Muscle layer of colon (tissue), 2 donors: ENCODE measurements around the gene HES4.

Experiments
- H3K27ac ChIP-seq: one replicate; pipeline ENCODE4 v1.7.0; 2013; ENCODE audit warnings: low read depth, mild to moderate bottlenecking, low read length, moderate library complexity
- H3K27me3 ChIP-seq, 2 donors: one replicate each; pipeline ENCODE4 v1.7.0; 2013; ENCODE audit warnings: low read length in 2 of 2, mild to moderate bottlenecking in 2 of 2; ENCODE audit not compliant: insufficient read depth in 2 of 2, control insufficient read depth in 1 of 2
- H3K36me3 ChIP-seq: one replicate; pipeline ENCODE4 v1.7.0; 2013; ENCODE audit warnings: mild to moderate bottlenecking, low read length; ENCODE audit not compliant: insufficient read depth
- H3K4me1 ChIP-seq: one replicate; pipeline ENCODE4 v1.7.0; 2013; ENCODE audit warnings: mild to moderate bottlenecking, low read length; ENCODE audit not compliant: insufficient read depth
- H3K4me3 ChIP-seq, 2 donors: one replicate each; pipeline ENCODE4 v1.7.0; 2013; ENCODE audit warnings: low read length in 2 of 2, low read depth in 1 of 2, mild to moderate bottlenecking in 1 of 2, moderate library complexity in 1 of 2
- H3K9ac ChIP-seq: one replicate; pipeline ENCODE4 v1.7.0; 2013; ENCODE audit warnings: low read length
- H3K9me3 ChIP-seq: one replicate; pipeline ENCODE4 v1.7.0; 2013; ENCODE audit warnings: mild to moderate bottlenecking, low read length
- donor health status: abdominal sarcoma.
- donor health status: Adenocarcinoma of cecum.

Gene HES4

DNA sequence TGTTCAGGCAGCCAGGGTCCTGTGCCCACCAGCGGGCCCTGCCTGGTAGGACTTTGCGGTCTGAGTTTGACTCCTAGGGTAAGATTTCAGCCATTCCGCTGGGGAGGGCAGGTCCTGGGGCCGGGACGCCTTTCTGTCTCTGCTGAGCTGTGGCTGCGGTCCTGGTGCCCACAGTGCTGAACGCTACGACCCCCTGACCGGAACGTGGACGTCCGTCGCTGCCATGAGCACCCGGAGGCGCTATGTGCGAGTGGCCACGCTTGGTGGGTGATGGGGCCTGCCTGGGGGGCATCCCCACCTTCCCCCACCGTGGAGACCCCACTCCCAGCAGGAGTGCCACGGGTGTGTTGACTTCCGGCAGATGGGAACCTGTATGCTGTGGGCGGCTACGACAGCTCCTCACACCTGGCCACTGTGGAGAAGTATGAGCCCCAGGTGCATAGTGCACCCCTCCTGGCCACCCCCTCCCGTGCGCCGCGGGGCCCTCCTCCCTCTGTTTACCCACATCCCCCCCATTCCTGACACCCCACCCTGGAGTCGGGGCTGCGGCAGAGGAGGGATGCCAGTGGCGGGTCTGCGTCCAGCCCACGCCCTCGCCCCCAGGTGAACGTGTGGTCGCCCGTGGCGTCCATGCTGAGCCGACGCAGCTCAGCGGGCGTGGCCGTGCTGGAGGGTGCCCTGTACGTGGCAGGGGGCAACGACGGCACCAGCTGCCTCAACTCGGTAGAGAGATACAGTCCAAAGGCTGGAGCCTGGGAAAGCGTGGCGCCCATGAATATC, 36.0 kb downstream of the HES4 start:
- H3K27me3 ChIP-seq: peaks cover 13 to 30% of the 10 kb centered on the region in 2 donors
- no peak overlapping the region for H3K4me3 ChIP-seq
- no peak overlapping the region for H3K9ac ChIP-seq
- no peaks in the 10 kb centered on the region for H3K36me3 ChIP-seq
- H3K9me3 ChIP-seq: no peaks in the 10 kb centered on the region
- no peak overlapping the region for H3K27ac ChIP-seq
- H3K4me1 ChIP-seq: no peaks in the 10 kb centered on the region

DNA sequence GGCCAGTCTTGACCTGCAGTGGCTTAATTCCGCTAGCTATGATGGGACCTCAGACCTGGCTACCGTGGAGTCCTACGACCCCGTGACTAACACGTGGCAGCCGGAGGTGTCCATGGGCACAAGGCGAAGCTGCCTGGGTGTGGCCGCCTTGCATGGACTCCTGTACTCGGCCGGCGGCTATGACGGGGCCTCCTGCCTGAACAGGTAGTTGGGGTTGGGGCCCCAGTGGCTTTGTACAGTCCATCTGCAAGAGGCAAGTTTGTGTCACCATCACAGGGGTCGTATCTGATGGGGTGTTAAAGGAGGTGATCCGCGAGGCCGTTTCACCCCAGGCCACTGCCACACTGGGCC, 36.6 kb downstream of the HES4 start:
- H3K9me3 ChIP-seq: no peaks in the 10 kb centered on the region
- H3K27ac ChIP-seq: no peak overlapping the region
- no peak overlapping the region for H3K4me3 ChIP-seq
- H3K9ac ChIP-seq: no peak overlapping the region
- no peaks in the 10 kb centered on the region for H3K36me3 ChIP-seq
- peaks cover 7 to 23% of the 10 kb centered on the region in 2 donors for H3K27me3 ChIP-seq
- H3K4me1 ChIP-seq: peaks cover 3% of the 10 kb centered on the region

- H3K36me3 ChIP-seq: no peaks in the 10 kb centered on the region
- no peak overlapping the region for H3K27ac ChIP-seq
- H3K9me3 ChIP-seq: no peaks in the 10 kb centered on the region
- H3K9ac ChIP-seq: no peak overlapping the region
- H3K27me3 ChIP-seq: peaks cover under 1 to 17% of the 10 kb centered on the region in 2 donors
- H3K4me3 ChIP-seq: no peak overlapping the region
- peaks cover 10% of the 10 kb centered on the region for H3K4me1 ChIP-seq
Measured at GRCh38 chr1:962381-963300, 37.3 kb downstream of the HES4 start.

- no peak overlapping the region for H3K9ac ChIP-seq
- peaks cover 6% of the 10 kb centered on the region for H3K36me3 ChIP-seq
- no peaks in the 10 kb centered on the region for H3K9me3 ChIP-seq
- H3K27me3 ChIP-seq: peaks cover 0 to 2% of the 10 kb centered on the region in 2 donors
- peak overlapping the region in 1 of 2 donors; percentile 38 for H3K4me3 ChIP-seq
- no peak overlapping the region for H3K27ac ChIP-seq
- H3K4me1 ChIP-seq: peaks cover 19% of the 10 kb centered on the region
Measured at GRCh38 chr1:961132-961669, 38.7 kb downstream of the HES4 start.

GRCh38 chr1:960363-961131, 39.4 kb downstream of the HES4 start, which contains the start of gene KLHL17:
Gene KLHL17, plus strand, starts transcription at chr1:960584. Its CDS starts 110 bp downstream, at chr1:960694.
- H3K4me1 ChIP-seq: peaks cover 19% of the 10 kb centered on the region
- H3K36me3 ChIP-seq: peaks cover 13% of the 10 kb centered on the region
- peak within 1 kb of the TSS; percentile 91 to 98 for H3K4me3 ChIP-seq
- H3K27me3 ChIP-seq: no peaks in the 10 kb centered on the region
- no peaks in the 10 kb centered on the region for H3K9me3 ChIP-seq
- no peak within 1 kb of the TSS for H3K27ac ChIP-seq
- H3K9ac ChIP-seq: no peak within 1 kb of the TSS

- Histone ChIP-seq H3K9me3 (no peaks in the 10 kb centered on the region), H3K9ac (no peak overlapping the region), H3K4me1 (peaks cover 19% of the 10 kb centered on the region), H3K27ac (no peak overlapping the region), H3K36me3 (peaks cover 20% of the 10 kb centered on the region), H3K27me3 (no peaks in the 10 kb centered on the region), H3K4me3 (peak overlapping the region; percentile 62 to 98)
Measured at GRCh38 chr1:959731-960362, 40.0 kb downstream of the HES4 start.

- H3K27me3 ChIP-seq: no peaks in the 10 kb centered on the region
- H3K9ac ChIP-seq: peak within 1 kb of the TSS; percentile 78
- H3K36me3 ChIP-seq: peaks cover 28% of the 10 kb centered on the region
- H3K9me3 ChIP-seq: no peaks in the 10 kb centered on the region
- H3K4me3 ChIP-seq: peak within 1 kb of the TSS; percentile 91 to 98
- H3K27ac ChIP-seq: peak within 1 kb of the TSS; percentile 43
- H3K4me1 ChIP-seq: peaks cover 19% of the 10 kb centered on the region
Measured at GRCh38 chr1:958823-959730, 40.8 kb downstream of the HES4 start, which contains the start of gene NOC2L. Gene NOC2L, minus strand, starts transcription at chr1:959256. Its CDS starts 16 bp downstream, at chr1:959240.

DNA sequence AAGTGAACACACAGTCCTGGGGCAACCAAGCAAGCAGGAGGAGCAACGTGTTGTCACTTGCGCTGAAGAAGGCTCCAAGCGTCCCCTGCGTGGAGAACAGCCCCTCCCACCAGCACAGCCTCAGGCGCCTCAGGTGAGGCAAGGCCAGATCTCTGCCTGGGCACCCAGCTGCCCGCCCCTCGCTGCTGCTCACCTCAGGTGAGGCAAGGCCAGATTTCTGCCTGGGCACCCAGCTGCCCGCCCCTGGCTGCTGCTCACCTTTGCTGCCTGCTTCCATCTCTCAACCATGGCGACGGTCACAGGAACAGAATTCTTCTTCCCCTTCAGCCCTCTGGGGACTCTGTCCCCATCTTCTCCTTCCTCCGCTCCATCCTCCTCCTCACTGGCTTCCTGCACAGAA, 43.3 kb downstream of the HES4 start:
- Histone ChIP-seq H3K27me3 (no peaks in the 10 kb centered on the region), H3K9me3 (no peaks in the 10 kb centered on the region), H3K36me3 (peaks cover 51% of the 10 kb centered on the region), H3K4me1 (peaks cover 19% of the 10 kb centered on the region), H3K27ac (no peak overlapping the region), H3K9ac (no peak overlapping the region), H3K4me3 (no peak overlapping the region)

- no peaks in the 10 kb centered on the region for H3K27me3 ChIP-seq
- H3K4me1 ChIP-seq: peaks cover 19% of the 10 kb centered on the region
- no peaks in the 10 kb centered on the region for H3K9me3 ChIP-seq
- peaks cover 62% of the 10 kb centered on the region for H3K36me3 ChIP-seq
- H3K9ac ChIP-seq: no peak overlapping the region
- no peak overlapping the region for H3K4me3 ChIP-seq
- no peak overlapping the region for H3K27ac ChIP-seq
Measured at GRCh38 chr1:955474-955873, 44.4 kb downstream of the HES4 start.

DNA sequence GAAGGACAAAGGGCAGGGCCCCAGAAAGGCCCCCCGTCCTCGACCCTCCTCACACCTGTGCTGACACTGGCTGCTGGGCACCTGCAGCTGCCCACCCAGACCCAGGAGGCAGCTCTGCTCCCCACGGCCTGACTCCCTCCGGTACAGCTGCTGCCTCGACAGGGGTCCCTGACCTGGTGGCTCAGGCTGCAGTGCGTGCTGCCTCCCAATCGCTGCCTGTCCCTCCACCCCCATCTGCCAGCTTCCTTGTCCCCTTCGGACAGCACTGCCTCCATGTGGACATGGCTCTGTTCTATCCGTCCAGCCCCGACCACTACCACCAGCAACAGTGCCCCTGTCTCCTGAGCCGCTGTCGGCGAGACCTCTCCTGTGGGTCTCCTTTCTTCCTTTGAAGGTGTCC, 45.0 kb downstream of the HES4 start:
- Histone ChIP-seq H3K4me3 (no peak overlapping the region), H3K27me3 (no peaks in the 10 kb centered on the region), H3K9me3 (no peaks in the 10 kb centered on the region), H3K4me1 (peaks cover 19% of the 10 kb centered on the region), H3K27ac (no peak overlapping the region), H3K36me3 (peaks cover 68% of the 10 kb centered on the region), H3K9ac (no peak overlapping the region)
